ENCODE data around the gene C17orf58. TPM values are rescaled to one million over a fixed set of nuclear protein-coding genes. Genes with fewer than 3 reads are reported as not detected.
"Not testable (repeated sequence)": the region's sequence is repeated elsewhere in the genome, so short reads cannot be mapped to it uniquely, and the experiment has no call there.

The C17orf58 gene
- total and polyA plus RNA-seq, 3 donors from 2014 or later: 13.1 to 14.5 (median 13.5) TPM

DNA sequence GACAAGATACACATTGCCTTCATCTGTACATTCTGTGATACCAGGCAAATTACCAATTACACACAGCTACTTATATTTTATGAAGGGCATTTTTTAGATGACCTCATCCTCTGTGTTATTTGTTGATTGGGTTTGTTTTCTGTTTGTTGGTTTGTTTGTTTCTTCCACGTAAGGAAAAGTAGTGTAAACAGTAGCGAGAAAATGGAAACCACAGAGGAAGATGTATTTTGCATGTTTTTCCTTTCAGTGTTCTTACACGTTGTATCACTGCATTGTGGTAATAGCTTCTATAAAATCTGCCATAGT, 12.9 kb downstream of the C17orf58 start:
- H3K4me1 ChIP-seq: no peaks in the 10 kb centered on the region
- no peak overlapping the region for H3K4me3 ChIP-seq
- intact Hi-C loops (cut with DNase I; ENCODE audit: low total_unique reads): no loop called here
- WGBS, 2 donors: 70 to 75% methylated on average over 3 of the region's 3 CpGs
- H3K27me3 ChIP-seq: no peaks in the 10 kb centered on the region
- H3K9me3 ChIP-seq: no peaks in the 10 kb centered on the region
- H3K36me3 ChIP-seq (ENCODE audit: low read depth, missing control alignments): no peaks in the 10 kb centered on the region
- DNase-seq: no peak
- no peak overlapping the region for H3K27ac ChIP-seq
- TF ChIP-seq, protein P1, sequence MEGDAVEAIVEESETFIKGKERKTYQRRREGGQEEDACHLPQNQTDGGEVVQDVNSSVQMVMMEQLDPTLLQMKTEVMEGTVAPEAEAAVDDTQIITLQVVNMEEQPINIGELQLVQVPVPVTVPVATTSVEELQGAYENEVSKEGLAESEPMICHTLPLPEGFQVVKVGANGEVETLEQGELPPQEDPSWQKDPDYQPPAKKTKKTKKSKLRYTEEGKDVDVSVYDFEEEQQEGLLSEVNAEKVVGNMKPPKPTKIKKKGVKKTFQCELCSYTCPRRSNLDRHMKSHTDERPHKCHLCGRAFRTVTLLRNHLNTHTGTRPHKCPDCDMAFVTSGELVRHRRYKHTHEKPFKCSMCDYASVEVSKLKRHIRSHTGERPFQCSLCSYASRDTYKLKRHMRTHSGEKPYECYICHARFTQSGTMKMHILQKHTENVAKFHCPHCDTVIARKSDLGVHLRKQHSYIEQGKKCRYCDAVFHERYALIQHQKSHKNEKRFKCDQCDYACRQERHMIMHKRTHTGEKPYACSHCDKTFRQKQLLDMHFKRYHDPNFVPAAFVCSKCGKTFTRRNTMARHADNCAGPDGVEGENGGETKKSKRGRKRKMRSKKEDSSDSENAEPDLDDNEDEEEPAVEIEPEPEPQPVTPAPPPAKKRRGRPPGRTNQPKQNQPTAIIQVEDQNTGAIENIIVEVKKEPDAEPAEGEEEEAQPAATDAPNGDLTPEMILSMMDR (IDR thresholded peaks at IDR 0.05): no peak
- TF ChIP-seq POLR2A (IDR thresholded peaks at IDR 0.05): no peak

- H3K4me1 ChIP-seq: no peaks in the 10 kb centered on the region
- no peak for DNase-seq
- TF ChIP-seq POLR2A (IDR thresholded peaks at IDR 0.05): no peak
- H3K27me3 ChIP-seq: no peaks in the 10 kb centered on the region
- H3K4me3 ChIP-seq: no peak overlapping the region
- no peaks in the 10 kb centered on the region for H3K9me3 ChIP-seq
- WGBS, 2 donors: 57 to 71% methylated on average over 8 of the region's 8 CpGs
- no peaks in the 10 kb centered on the region for H3K36me3 ChIP-seq (ENCODE audit: low read depth, missing control alignments)
- intact Hi-C loops (cut with DNase I; ENCODE audit: low total_unique reads): no loop called here
- peak overlapping the region in 1 of 2 donors; percentile 32 for H3K27ac ChIP-seq
These were observed 13.4 kb downstream of the C17orf58 start for GRCh38 chr17:67982686-67983382.

- intact Hi-C loops (cut with DNase I; ENCODE audit: low total_unique reads): no loop called here
- DNase-seq: no peak
- H3K4me1 ChIP-seq: no peaks in the 10 kb centered on the region
- WGBS, 2 donors: 45 to 62% methylated on average over 9 of the region's 9 CpGs
- no peak overlapping the region for H3K4me3 ChIP-seq
- no peaks in the 10 kb centered on the region for H3K36me3 ChIP-seq (ENCODE audit: low read depth, missing control alignments)
- TF ChIP-seq POLR2A (IDR thresholded peaks at IDR 0.05): no peak
- TF ChIP-seq, protein P1 (IDR thresholded peaks at IDR 0.05): no peak
- peak overlapping the region; percentile 32 to 59 for H3K27ac ChIP-seq
- H3K9me3 ChIP-seq: no peaks in the 10 kb centered on the region
- no peaks in the 10 kb centered on the region for H3K27me3 ChIP-seq
These were observed 14.1 kb downstream of the C17orf58 start for GRCh38 chr17:67982034-67982640.

GRCh38 chr17:67980883-67981282, 15.4 kb downstream of the C17orf58 start:
- H3K36me3 ChIP-seq (ENCODE audit: low read depth, missing control alignments); DNase-seq; intact Hi-C loops (cut with DNase I; ENCODE audit: low total_unique reads); H3K27me3 ChIP-seq; H3K4me1 ChIP-seq; H3K9me3 ChIP-seq; H3K4me3 ChIP-seq; H3K27ac ChIP-seq: not testable (repeated sequence)
- WGBS, 2 donors: 51 to 55% methylated on average over 3 of the region's 3 CpGs

DNA sequence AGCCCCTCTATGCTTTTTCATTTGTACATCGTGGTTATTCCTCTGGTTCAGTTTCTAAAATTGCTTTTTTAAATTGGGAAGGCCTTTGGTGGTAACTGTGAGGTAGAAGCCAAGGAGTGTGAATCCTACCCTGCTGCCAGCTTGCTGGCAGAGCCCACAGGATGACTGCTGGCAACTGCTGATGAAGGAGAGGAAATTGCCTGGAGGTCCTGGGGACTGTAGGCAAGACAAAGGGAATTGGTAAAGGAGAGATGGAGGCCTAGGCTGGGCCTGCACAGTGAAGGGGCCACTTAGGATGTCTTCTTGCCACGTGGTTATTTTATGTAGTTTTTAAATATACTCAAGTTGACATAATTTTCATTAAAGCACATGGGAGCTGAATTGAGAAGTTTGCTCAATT, 15.8 kb downstream of the C17orf58 start:
- TF ChIP-seq, protein P1 (IDR thresholded peaks at IDR 0.05): no peak
- TF ChIP-seq POLR2A (IDR thresholded peaks at IDR 0.05): no peak
- Histone ChIP-seq H3K4me3 (no peak overlapping the region), H3K4me1 (no peaks in the 10 kb centered on the region), H3K36me3 (ENCODE audit: low read depth, missing control alignments) (no peaks in the 10 kb centered on the region), H3K9me3 (no peaks in the 10 kb centered on the region), H3K27me3 (no peaks in the 10 kb centered on the region), H3K27ac (no peak overlapping the region)
- WGBS, 2 donors: 81 to 93% methylated on average over 2 of the region's 2 CpGs
- intact Hi-C loops (cut with DNase I; ENCODE audit: low total_unique reads): no loop called here
- no peak for DNase-seq

DNA sequence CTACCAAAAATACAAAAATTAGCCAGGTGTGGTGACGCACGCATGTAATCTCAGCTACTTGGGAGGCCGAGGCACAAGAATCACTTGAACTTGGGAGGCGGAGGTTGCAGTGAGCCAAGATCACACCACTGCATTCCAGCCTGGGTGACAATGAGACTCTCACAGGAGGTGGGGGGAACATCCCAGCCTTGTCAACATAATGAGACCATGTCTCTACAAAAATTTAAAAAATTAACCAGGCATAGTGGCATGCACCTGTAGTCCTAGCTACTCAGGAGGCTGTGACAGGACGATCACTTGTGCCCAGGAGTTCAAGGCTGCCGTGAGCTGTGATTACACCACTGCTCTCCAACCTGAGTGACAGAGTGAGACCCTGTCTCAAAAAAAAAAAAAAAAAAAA, 20.0 kb downstream of the C17orf58 start:
- H3K9me3 ChIP-seq; H3K36me3 ChIP-seq (ENCODE audit: low read depth, missing control alignments); H3K4me3 ChIP-seq; DNase-seq; H3K27me3 ChIP-seq; H3K27ac ChIP-seq; intact Hi-C loops (cut with DNase I; ENCODE audit: low total_unique reads); H3K4me1 ChIP-seq: not testable (repeated sequence)
- WGBS, 2 donors: 92 to 94% methylated on average over 6 of the region's 6 CpGs

Measured in testis (tissue), 3 donors.